PC-3 (cell line): ENCODE results near the gene IQGAP3. TPM values are rescaled to one million over a fixed set of nuclear protein-coding genes. Genes with fewer than 3 reads are reported as not detected.

Experiments
- ATAC-seq: fragments of 200-7000 bp; cut with Tn5 transposase; 2 replicates; pipeline ENCODE4 v1.9.1; 2020; ENCODE audit warnings: mild to moderate bottlenecking, moderate library complexity
- BruUV-seq: library from RNA; stranded (reverse); fragments of 400-500 nt; replicated peaks from 2 replicates; lab custom pipeline; 2021; lab: Mats Ljungman, UMichigan
- CTCF ChIA-PET: fragments of 300-600 bp; sonication (Branson Sonifier 250); formaldehyde crosslinking; loops from one replicate; lab custom pipeline; 2022; ENCODE audit warnings: antibody characterized with exemption; lab: Charles Lee
- POLR2A ChIA-PET: fragments of 300-600 bp; sonication (Branson Sonifier 250); formaldehyde crosslinking; loops from one replicate; lab custom pipeline; 2022; ENCODE audit warnings: antibody characterized with exemption; ENCODE audit not compliant: unreplicated experiment; lab: Charles Lee
- DNase-seq: peaks from one replicate; pipeline ENCODE4 v3.0.0-alpha.2; 2015
- H2AFZ ChIP-seq: fragments of 300-600 bp; sonication (generic); 2 replicates; pipeline ENCODE4 v1.6.0; 2016; ENCODE audit warnings: antibody characterized with exemption, low read length
- H3F3A ChIP-seq: fragments of 300-600 bp; sonication (generic); one replicate; pipeline ENCODE4 v1.6.0; 2017; ENCODE audit warnings: antibody characterized with exemption, low read length, control low read depth, mild to moderate bottlenecking; ENCODE audit not compliant: unreplicated experiment
- H3K27ac ChIP-seq: fragments of 300-600 bp; sonication (generic); 2 replicates; pipeline ENCODE4 v1.5.1; 2016; ENCODE audit warnings: mild to moderate bottlenecking, low read length
- H3K27me3 ChIP-seq: fragments of 300-600 bp; sonication (generic); 2 replicates; pipeline ENCODE4 v1.6.1; 2016; ENCODE audit warnings: low read length, mixed read lengths
- H3K36me3 ChIP-seq: fragments of 300-600 bp; sonication (generic); 2 replicates; pipeline ENCODE4 v1.6.1; 2016; ENCODE audit warnings: low read depth, mixed run types, low read length, mixed read lengths
- H3K4me1 ChIP-seq: fragments of 300-600 bp; sonication (generic); 2 replicates; pipeline ENCODE4 v1.5.1; 2016; ENCODE audit warnings: low read length; ENCODE audit not compliant: insufficient read depth
- H3K4me2 ChIP-seq: fragments of 300-600 bp; sonication (generic); 2 replicates; pipeline ENCODE4 v1.6.0; 2016; ENCODE audit warnings: low read length
- H3K4me3 ChIP-seq: fragments of 300-600 bp; sonication (generic); 2 replicates; pipeline ENCODE4 v1.5.1; 2016; ENCODE audit warnings: mild to moderate bottlenecking, low read length, mixed read lengths
- H3K79me2 ChIP-seq: fragments of 300-600 bp; sonication (generic); 2 replicates; pipeline ENCODE4 v1.6.1; 2017; ENCODE audit warnings: low read length, mixed read lengths
- H3K9ac ChIP-seq: fragments of 300-600 bp; sonication (generic); 2 replicates; pipeline ENCODE4 v1.6.0; 2016; ENCODE audit warnings: mild to moderate bottlenecking, low read length
- H3K9me2 ChIP-seq: fragments of 300-600 bp; sonication (generic); replicated peaks from 2 replicates; pipeline ENCODE4 v1.6.1; 2016; ENCODE audit warnings: mixed run types, low read length, mixed read lengths
- H3K9me3 ChIP-seq: fragments of 300-600 bp; sonication (generic); 2 replicates; pipeline ENCODE4 v1.6.1; 2016; ENCODE audit warnings: low read length, mixed read lengths
- H4K20me1 ChIP-seq: fragments of 300-600 bp; sonication (generic); 2 replicates; pipeline ENCODE4 v1.6.1; 2016; ENCODE audit warnings: low read length, mixed read lengths
- EZH2 ChIP-seq: fragments of 300-600 bp; sonication (generic); IDR thresholded peaks from one replicate; pipeline ENCODE4 v1.6.1; 2017; ENCODE audit warnings: antibody characterized with exemption, mild to moderate bottlenecking, low read length; ENCODE audit not compliant: unreplicated experiment
- EZH2phosphoT487 ChIP-seq: fragments of 300-600 bp; sonication (generic); IDR thresholded peaks from 2 replicates; pipeline ENCODE4 v1.6.1; 2018; ENCODE audit warnings: mild to moderate bottlenecking, antibody characterized with exemption, low read length, borderline replicate concordance
- intact Hi-C: fragments of 100-400 bp; cut with micrococcal nuclease; formaldehyde crosslinking; loops from 2 replicates; pipeline ENCODE4 v1.9.0; 2023
- total RNA-seq: library from RNA; depleted of rRNA; stranded (reverse); fragments of >200 nt; gene quantifications from 2 replicates; pipeline ENCODE4 v1.2.3, GENCODE V29; 2014
- TF ChIP-seq, protein P1 (sequence below): fragments of 300-600 bp; sonication (generic); conservative IDR thresholded peaks from 2 replicates; pipeline ENCODE4 v1.5.1; 2017; ENCODE audit warnings: antibody characterized with exemption, low read depth, mild to moderate bottlenecking, low read length

IQGAP3 gene
- total RNA-seq, 1 experiment from 2014 or later: 54.3 TPM

DNA sequence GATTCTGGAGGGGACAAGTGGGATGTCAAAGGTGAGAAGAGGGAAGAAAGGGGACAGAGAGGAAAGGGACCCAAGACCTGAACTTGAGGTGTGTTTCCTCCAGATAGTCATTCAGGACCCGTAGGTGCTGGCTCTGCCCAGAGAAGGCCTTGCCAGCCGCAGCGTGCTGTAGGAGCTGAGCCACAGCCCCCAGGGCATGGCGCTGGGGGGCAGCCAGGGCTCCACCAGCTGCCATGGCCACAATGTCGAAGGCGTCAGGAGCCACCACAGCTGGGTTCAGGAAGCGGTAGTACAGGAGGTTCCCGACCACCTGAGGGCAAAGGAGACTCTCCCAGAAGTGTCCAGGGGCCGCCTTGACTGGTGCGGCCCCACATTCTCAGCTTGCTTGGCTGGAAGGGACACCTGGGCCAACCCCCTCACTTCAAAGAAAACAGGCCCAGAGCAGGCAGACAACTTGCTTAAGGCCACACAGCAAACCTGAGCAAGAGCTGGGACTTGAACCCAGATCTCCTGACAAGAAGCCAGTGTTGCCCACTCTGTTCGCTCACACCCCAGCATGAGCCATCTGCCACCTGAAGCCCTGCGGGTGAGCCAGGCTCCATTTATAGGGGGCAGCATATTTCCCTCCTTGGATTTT, 37.8 kb downstream of the IQGAP3 start:
- H2AFZ ChIP-seq: no peak overlapping the region
- BruUV-seq: no TSS peak
- DNase-seq: no peak
- H3K4me1 ChIP-seq: no peaks in the 10 kb centered on the region
- intact Hi-C loops: no loop called here
- POLR2A ChIA-PET: no interaction called here
- no peak for ATAC-seq
- CTCF ChIA-PET: no interaction called here
- H3K9ac ChIP-seq: no peak overlapping the region
- H3K9me3 ChIP-seq: no peaks in the 10 kb centered on the region
- H4K20me1 ChIP-seq: no peaks in the 10 kb centered on the region
- no peak overlapping the region for H3K4me2 ChIP-seq
- no peaks in the 10 kb centered on the region for H3K27me3 ChIP-seq
- H3K27ac ChIP-seq: no peak overlapping the region
- H3K79me2 ChIP-seq: no peaks in the 10 kb centered on the region
- peaks cover 77% of the 10 kb centered on the region for H3K36me3 ChIP-seq
- TF ChIP-seq EZH2phosphoT487 (no peak), EZH2 (no peak)
- TF ChIP-seq, protein P1, sequence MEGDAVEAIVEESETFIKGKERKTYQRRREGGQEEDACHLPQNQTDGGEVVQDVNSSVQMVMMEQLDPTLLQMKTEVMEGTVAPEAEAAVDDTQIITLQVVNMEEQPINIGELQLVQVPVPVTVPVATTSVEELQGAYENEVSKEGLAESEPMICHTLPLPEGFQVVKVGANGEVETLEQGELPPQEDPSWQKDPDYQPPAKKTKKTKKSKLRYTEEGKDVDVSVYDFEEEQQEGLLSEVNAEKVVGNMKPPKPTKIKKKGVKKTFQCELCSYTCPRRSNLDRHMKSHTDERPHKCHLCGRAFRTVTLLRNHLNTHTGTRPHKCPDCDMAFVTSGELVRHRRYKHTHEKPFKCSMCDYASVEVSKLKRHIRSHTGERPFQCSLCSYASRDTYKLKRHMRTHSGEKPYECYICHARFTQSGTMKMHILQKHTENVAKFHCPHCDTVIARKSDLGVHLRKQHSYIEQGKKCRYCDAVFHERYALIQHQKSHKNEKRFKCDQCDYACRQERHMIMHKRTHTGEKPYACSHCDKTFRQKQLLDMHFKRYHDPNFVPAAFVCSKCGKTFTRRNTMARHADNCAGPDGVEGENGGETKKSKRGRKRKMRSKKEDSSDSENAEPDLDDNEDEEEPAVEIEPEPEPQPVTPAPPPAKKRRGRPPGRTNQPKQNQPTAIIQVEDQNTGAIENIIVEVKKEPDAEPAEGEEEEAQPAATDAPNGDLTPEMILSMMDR: no peak
- H3F3A ChIP-seq: no peaks in the 10 kb centered on the region
- no peak overlapping the region for H3K4me3 ChIP-seq
- H3K9me2 ChIP-seq: no peaks in the 10 kb centered on the region

DNA sequence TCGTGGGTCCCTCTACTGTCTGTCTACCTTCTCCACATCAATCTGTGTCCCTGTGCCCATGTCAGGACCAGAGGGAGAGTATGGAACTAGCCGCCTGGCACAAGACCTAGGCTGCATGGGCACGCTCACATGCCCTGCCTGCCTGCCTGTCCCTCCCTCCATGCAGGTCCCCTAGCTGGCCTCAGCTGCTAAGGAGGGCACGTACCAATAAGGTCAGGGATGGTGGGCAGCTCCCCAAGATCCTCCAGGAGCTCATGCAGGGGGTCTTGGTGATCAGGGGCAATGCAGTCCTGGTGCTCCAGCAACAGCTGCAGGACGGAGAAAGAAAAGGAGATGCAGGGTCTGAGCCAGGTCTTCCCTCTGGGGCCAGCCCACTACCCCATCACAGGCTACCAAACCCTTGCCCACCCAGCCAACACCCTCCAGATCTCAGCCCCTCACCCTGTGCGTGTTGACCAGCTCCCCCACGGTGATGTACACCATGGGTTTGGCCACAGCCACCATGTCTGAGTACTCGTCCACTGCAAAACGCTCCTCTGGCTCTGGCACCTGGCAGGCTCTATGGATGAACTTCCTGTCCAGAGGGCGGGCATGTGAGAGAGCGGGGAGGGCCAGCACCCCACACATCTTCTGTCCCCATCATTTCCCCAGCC, 38.7 kb downstream of the IQGAP3 start:
- ChIA-PET CTCF (no interaction called here), POLR2A (no interaction called here)
- H3K27me3 ChIP-seq: no peaks in the 10 kb centered on the region
- no peak overlapping the region for H3K27ac ChIP-seq
- H3K4me1 ChIP-seq: no peaks in the 10 kb centered on the region
- DNase-seq (no peak), ATAC-seq (no peak)
- intact Hi-C loops: no loop called here
- H4K20me1 ChIP-seq: no peaks in the 10 kb centered on the region
- TF ChIP-seq EZH2: no peak
- TF ChIP-seq EZH2phosphoT487: no peak
- TF ChIP-seq, protein P1: no peak
- H3K36me3 ChIP-seq: peaks cover 74% of the 10 kb centered on the region
- no peaks in the 10 kb centered on the region for H3F3A ChIP-seq
- H3K79me2 ChIP-seq: no peaks in the 10 kb centered on the region
- H3K9me3 ChIP-seq: no peaks in the 10 kb centered on the region
- no peaks in the 10 kb centered on the region for H3K9me2 ChIP-seq
- no TSS peak for BruUV-seq
- H2AFZ ChIP-seq: no peak overlapping the region
- no peak overlapping the region for H3K4me3 ChIP-seq
- no peak overlapping the region for H3K4me2 ChIP-seq
- H3K9ac ChIP-seq: no peak overlapping the region

DNA sequence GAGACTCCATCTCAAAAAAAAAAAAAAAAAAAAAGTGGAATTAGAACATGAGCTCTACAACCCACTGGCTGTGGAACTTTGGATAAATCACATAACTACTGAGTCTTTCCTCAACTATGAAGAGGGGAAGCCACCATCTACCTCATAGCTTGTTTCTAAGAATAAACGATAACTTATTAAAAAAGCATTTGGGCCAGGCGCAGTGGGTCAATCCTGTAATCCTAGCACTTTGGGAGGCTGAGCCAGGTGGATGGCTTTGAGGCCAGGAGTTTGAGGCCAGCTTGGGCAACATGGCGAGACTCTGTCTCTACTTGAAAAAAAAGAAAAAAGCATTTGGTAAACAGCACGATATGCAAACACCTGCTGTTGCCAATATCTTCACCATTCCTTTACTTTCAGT, 40.0 kb downstream of the IQGAP3 start:
- DNase-seq (no peak), ATAC-seq (no peak)
- POLR2A ChIA-PET: no interaction called here
- Histone ChIP-seq H3K27me3 (no peaks in the 10 kb centered on the region), H3F3A (no peaks in the 10 kb centered on the region), H4K20me1 (no peaks in the 10 kb centered on the region), H3K4me1 (no peaks in the 10 kb centered on the region), H3K4me3 (no peak overlapping the region), H3K9ac (no peak overlapping the region), H3K9me2 (no peaks in the 10 kb centered on the region), H3K9me3 (no peaks in the 10 kb centered on the region), H3K36me3 (peaks cover 80% of the 10 kb centered on the region), H3K79me2 (no peaks in the 10 kb centered on the region), H3K4me2 (no peak overlapping the region), H3K27ac (no peak overlapping the region), H2AFZ (no peak overlapping the region)
- TF ChIP-seq EZH2phosphoT487: no peak
- TF ChIP-seq, protein P1: no peak
- no peak for TF ChIP-seq EZH2
- no TSS peak for BruUV-seq
- CTCF ChIA-PET: interaction anchor here (0.5 to 1.0 kb wide), 2 partner anchors 118 to 147 kb away, joined by 3 to 6 read pairs; no protein-coding TSS in a partner anchor
- intact Hi-C loops: no loop called here
